Caco-2 (cell line): ENCODE results near the gene COA3. TPM values are rescaled to one million over a fixed set of nuclear protein-coding genes. Genes with fewer than 3 reads are reported as not detected.

Experiments used
- Bru-seq: library from RNA; stranded (reverse); fragments of 400-500 nt; gene quantifications from one replicate; lab custom pipeline; 2021; lab: Mats Ljungman, UMichigan
- BruChase-seq, 2 experiments: library from RNA; stranded (reverse); fragments of 400-500 nt; gene quantifications; one replicate each; lab custom pipeline; 2021; lab: Mats Ljungman, UMichigan
- BruUV-seq: library from RNA; stranded (reverse); fragments of 400-500 nt; replicated peaks from 2 replicates; lab custom pipeline; 2021; lab: Mats Ljungman, UMichigan
- CTCF ChIA-PET: fragments of 300-600 bp; sonication (Branson Sonifier 250); formaldehyde crosslinking; loops from one replicate; lab custom pipeline; 2022; ENCODE audit warnings: antibody characterized with exemption; lab: Charles Lee
- POLR2A ChIA-PET: fragments of 300-600 bp; sonication (Branson Sonifier 250); formaldehyde crosslinking; loops from one replicate; lab custom pipeline; 2022; ENCODE audit warnings: antibody characterized with exemption; lab: Charles Lee
- DNase-seq, 2 experiments: peaks; one replicate each; pipeline versions ENCODE4 v3.0.0 to v3.0.0-alpha.2; 2020 to 2022
- H3K27me3 ChIP-seq: replicated peaks from 2 replicates; pipeline ENCODE4 v1.6.0; 2011; ENCODE audit warnings: low read length; ENCODE audit not compliant: control insufficient read depth, insufficient read depth
- H3K36me3 ChIP-seq: 2 replicates; pipeline ENCODE4 v1.5.1; 2011; ENCODE audit warnings: low read length; ENCODE audit not compliant: control insufficient read depth, insufficient read depth
- H3K4me1 ChIP-seq: fragments of 250-450 bp; sonication (Bioruptor Pico); 2 replicates; pipeline ENCODE4 v1.5.1; 2020; ENCODE audit warnings: mild to moderate bottlenecking
- H3K4me3 ChIP-seq: 2 replicates; pipeline ENCODE4 v1.5.1; 2011; ENCODE audit warnings: low read depth, mild to moderate bottlenecking, control low read depth, low read length
- H3K9me3 ChIP-seq: fragments of 250-450 bp; sonication (Bioruptor Pico); 2 replicates; pipeline ENCODE4 v1.5.1; 2020; ENCODE audit warnings: mild to moderate bottlenecking, moderate library complexity
- H3K27ac Mint-ChIP-seq: one replicate; pipeline ENCODE4 v1.8.0; 2022; ENCODE audit warnings: mixed read lengths; ENCODE audit not compliant: unreplicated experiment
- H3K27me3 Mint-ChIP-seq: one replicate; pipeline ENCODE4 v1.8.0; 2022; ENCODE audit warnings: mixed read lengths; ENCODE audit not compliant: insufficient read depth, unreplicated experiment
- H3K36me3 Mint-ChIP-seq: one replicate; pipeline ENCODE4 v1.8.0; 2022; ENCODE audit warnings: mild to moderate bottlenecking, mixed read lengths; ENCODE audit not compliant: insufficient read depth, unreplicated experiment
- H3K4me1 Mint-ChIP-seq: one replicate; pipeline ENCODE4 v1.8.0; 2022; ENCODE audit warnings: low read depth, mixed read lengths; ENCODE audit not compliant: unreplicated experiment
- H3K4me3 Mint-ChIP-seq: one replicate; pipeline ENCODE4 v1.8.0; 2022; ENCODE audit warnings: mild to moderate bottlenecking, moderate library complexity, mixed read lengths; ENCODE audit not compliant: unreplicated experiment
- H3K9me3 Mint-ChIP-seq: one replicate; pipeline ENCODE4 v1.8.0; 2022; ENCODE audit warnings: mixed read lengths; ENCODE audit not compliant: unreplicated experiment
- intact Hi-C: fragments of 100-400 bp; cut with micrococcal nuclease; formaldehyde crosslinking; loops from one replicate; pipeline ENCODE4 v1.10.0; 2022; ENCODE audit not compliant: unreplicated experiment
- long read RNA-seq: library from polyadenylated mRNA; stranded (forward); transcript quantifications from one replicate; pipeline ENCODE4 v2.0.0, GENCODE V29; 2022
- total RNA-seq: library from RNA; stranded (reverse); gene quantifications from 2 replicates; pipeline ENCODE4 v1.2.3, GENCODE V29; 2022
- TF ChIP-seq, protein P1 (sequence below), 2 experiments: fragments of 200-600 bp in 1 of 2; IDR thresholded peaks; 1 replicate in 1 of 2; 2 replicates in 1 of 2; pipeline versions ENCODE4 v1.5.1 to v1.8.0; 2011 to 2022; ENCODE audit warnings: antibody characterized with exemption in 1 of 2, control low read depth in 1 of 2, inconsistent platforms in 1 of 2, low read depth in 1 of 2, low read length in 1 of 2, mild to moderate bottlenecking in 1 of 2, moderate library complexity in 1 of 2; ENCODE audit not compliant: insufficient read depth in 1 of 2, severe bottlenecking in 1 of 2, unreplicated experiment in 1 of 2

COA3 gene, protein sequence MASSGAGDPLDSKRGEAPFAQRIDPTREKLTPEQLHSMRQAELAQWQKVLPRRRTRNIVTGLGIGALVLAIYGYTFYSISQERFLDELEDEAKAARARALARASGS
- total RNA-seq (63.5 and 63.6 TPM in 2 replicates), Bru-seq, nascent RNA (percentile 86 among the genes with signal in this experiment), BruChase-seq, experiment 1, labeled RNA remaining after a 2-hour chase (percentile 87 among the genes with signal in this experiment), BruChase-seq, experiment 2, labeled RNA remaining after a 6-hour chase (percentile 96 among the genes with signal in this experiment)
- long read RNA-seq, transcript COA3-201 (2 exons, 771 nt), result major isoform, 109 of 113 reads
- long read RNA-seq, partial matches to known transcripts, result 0 of 113 reads
- long read RNA-seq, other reads (novel, unspliced or antisense), result 4 of 113 reads

DNA sequence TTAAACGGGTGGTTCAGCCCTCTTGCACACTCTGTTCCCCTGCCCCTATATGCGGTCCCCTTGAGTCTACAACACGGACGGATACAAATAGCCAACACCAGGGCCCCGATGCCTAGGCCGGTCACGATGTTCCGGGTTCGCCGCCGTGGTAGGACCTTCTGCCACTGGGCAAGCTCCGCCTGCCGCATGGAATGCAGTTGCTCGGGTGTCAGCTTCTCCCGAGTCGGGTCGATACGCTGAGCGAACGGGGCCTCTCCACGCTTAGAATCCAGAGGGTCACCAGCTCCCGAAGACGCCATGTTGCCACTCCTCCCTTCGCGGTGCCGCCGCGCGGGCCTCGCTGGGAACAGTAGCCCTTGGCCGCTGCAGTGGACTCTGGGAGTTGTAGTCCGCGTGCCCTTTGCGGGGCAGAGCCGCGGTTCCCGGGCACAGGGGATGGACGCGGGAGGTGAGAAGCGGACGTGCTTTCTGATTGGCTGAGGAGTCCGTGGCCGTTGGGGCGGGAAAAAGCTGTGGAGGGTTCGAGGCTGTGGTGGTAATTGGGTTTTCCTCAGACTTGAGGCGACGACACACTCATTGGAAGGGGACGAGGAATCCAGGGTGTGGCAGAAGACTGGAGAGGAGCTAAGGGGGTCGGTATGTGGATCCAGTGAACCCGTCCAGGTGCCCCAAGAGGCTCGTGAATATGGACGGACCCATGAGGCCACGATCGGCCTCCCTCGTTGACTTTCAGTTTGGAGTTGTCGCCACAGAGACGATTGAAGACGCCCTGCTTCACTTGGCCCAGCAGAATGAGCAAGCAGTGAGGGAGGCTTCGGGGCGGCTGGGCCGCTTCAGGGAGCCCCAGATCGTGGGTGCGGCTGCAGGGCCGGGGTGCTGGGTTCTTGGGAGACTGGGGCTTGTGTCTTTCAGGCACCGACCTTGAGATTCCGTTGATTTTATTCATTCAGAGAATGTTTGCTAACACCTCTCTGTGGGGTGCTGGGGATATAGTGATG, at the start of gene COA3, which contains the start of gene CNTD1:
Gene COA3, minus strand, starts transcription at position 322 of the 998 bp plus-strand sequence. Its CDS starts 23 bp downstream, at position 299.
Gene CNTD1, plus strand, starts transcription at position 479 of the 998 bp plus-strand sequence. Its CDS starts 207 bp downstream, at position 686.
- DNase-seq, result peak; percentile 93
- peaks cover 6% of the 10 kb centered on the region for H3K36me3 Mint-ChIP-seq
- intact Hi-C loops, result no loop called here
- H3K9me3 ChIP-seq, result no peaks in the 10 kb centered on the region
- peak within 1 kb of the TSS; percentile 71 for H3K27ac Mint-ChIP-seq
- peaks cover 23% of the 10 kb centered on the region for H3K4me1 ChIP-seq
- POLR2A ChIA-PET, result interaction anchor here (0.5 to 2.0 kb wide), 6 partner anchors 25 to 514 kb away, joined by 3 to 12 read pairs (median 7); partner anchors contain the start of genes BECN1, RPL27 and VPS25
- TF ChIP-seq, protein P1, sequence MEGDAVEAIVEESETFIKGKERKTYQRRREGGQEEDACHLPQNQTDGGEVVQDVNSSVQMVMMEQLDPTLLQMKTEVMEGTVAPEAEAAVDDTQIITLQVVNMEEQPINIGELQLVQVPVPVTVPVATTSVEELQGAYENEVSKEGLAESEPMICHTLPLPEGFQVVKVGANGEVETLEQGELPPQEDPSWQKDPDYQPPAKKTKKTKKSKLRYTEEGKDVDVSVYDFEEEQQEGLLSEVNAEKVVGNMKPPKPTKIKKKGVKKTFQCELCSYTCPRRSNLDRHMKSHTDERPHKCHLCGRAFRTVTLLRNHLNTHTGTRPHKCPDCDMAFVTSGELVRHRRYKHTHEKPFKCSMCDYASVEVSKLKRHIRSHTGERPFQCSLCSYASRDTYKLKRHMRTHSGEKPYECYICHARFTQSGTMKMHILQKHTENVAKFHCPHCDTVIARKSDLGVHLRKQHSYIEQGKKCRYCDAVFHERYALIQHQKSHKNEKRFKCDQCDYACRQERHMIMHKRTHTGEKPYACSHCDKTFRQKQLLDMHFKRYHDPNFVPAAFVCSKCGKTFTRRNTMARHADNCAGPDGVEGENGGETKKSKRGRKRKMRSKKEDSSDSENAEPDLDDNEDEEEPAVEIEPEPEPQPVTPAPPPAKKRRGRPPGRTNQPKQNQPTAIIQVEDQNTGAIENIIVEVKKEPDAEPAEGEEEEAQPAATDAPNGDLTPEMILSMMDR (IDR thresholded peaks at IDR 0.05; ENCODE audit: insufficient read depth in 1 of 2, low read depth in 1 of 2, low read length in 1 of 2, severe bottlenecking in 1 of 2, unreplicated experiment in 1 of 2), result peak in 1 of 2 experiments; percentile 1
- peak within 1 kb of the TSS; percentile 77 for H3K4me3 Mint-ChIP-seq
- H3K27me3 ChIP-seq, result no peaks in the 10 kb centered on the region
- H3K4me3 ChIP-seq, result peak within 1 kb of the TSS; percentile 72
- no TSS peak for BruUV-seq
- H3K4me1 Mint-ChIP-seq, result peaks cover 8% of the 10 kb centered on the region
- CTCF ChIA-PET, result interaction anchor here (0.7 to 1.9 kb wide), 5 partner anchors 22 to 221 kb away, joined by 3 to 11 read pairs (median 4); partner anchors contain the start of genes BECN1 and PSMC3IP
- H3K36me3 ChIP-seq, result 0 out of 2 replicates have a peak, but pooled peaks cover 1% of the 10 kb centered on the region
- H3K9me3 Mint-ChIP-seq, result no peaks in the 10 kb centered on the region
- no peaks in the 10 kb centered on the region for H3K27me3 Mint-ChIP-seq

DNA sequence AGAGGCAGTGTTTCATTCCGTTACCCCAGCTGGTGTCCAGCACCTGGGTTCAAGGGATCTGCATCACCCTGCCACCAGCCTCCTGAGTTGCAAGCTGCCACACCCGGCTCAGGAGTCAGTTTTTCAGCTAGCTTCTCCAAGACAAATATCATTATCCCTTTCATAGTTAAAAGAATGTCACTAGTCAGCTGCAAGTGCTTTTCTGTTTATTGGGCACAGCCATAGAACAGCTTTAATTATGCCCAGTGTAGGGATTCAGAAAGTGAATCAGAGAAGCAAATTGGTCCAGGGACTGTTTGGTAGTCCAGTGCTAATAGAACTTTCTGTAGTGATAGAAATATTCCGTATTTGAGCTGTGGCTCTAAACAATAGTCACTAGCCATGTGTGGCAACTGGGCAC, 49.6 kb upstream of the COA3 start:
- Histone ChIP-seq H3K4me1 (no peaks in the 10 kb centered on the region), H3K36me3 (peaks cover 4% of the 10 kb centered on the region), H3K27me3 (no peaks in the 10 kb centered on the region), H3K4me3 (no peak overlapping the region), H3K9me3 (no peaks in the 10 kb centered on the region)
- intact Hi-C loops, result loop anchor here (1.0 kb wide), 1 partner anchor 39 kb away; no protein-coding TSS in a partner anchor
- POLR2A ChIA-PET, result no interaction called here
- no peak overlapping the region for H3K4me3 Mint-ChIP-seq
- BruUV-seq, result no TSS peak
- H3K27me3 Mint-ChIP-seq, result no peaks in the 10 kb centered on the region
- DNase-seq, result no peak
- CTCF ChIA-PET, result interaction anchor here (0.6 to 2.5 kb wide), 5 partner anchors 8 to 81 kb away, joined by 3 to 9 read pairs (median 4); partner anchors contain the start of gene BECN1
- no peaks in the 10 kb centered on the region for H3K9me3 Mint-ChIP-seq
- H3K36me3 Mint-ChIP-seq, result peaks cover 30% of the 10 kb centered on the region
- H3K27ac Mint-ChIP-seq, result no peak overlapping the region
- no peaks in the 10 kb centered on the region for H3K4me1 Mint-ChIP-seq
- TF ChIP-seq, protein P1 (IDR thresholded peaks at IDR 0.05; ENCODE audit: insufficient read depth in 1 of 2, low read depth in 1 of 2, low read length in 1 of 2, severe bottlenecking in 1 of 2, unreplicated experiment in 1 of 2), result no peak
